GM23338 (cell line): ENCODE data around the gene PPFIA4. TPM values are rescaled to one million over a fixed set of nuclear protein-coding genes. Genes with fewer than 3 reads are reported as not detected.

Source experiments
- ATAC-seq: fragments of 200-7000 bp; cut with Tn5 transposase; 3 replicates; pipeline ENCODE4 v1.9.1; 2020
- DNase-seq: peaks from one replicate; pipeline ENCODE4 v3.0.0-alpha.2; 2015; ENCODE audit warnings: low spot score
- H2AFZ ChIP-seq: fragments of 200-600 bp; sonication (generic); 2 replicates; pipeline ENCODE4 v1.8.0; 2016; ENCODE audit warnings: antibody characterized with exemption, mild to moderate bottlenecking, moderate library complexity
- H3F3A ChIP-seq: fragments of 200-600 bp; sonication (generic); replicated peaks from 2 replicates; pipeline ENCODE4 v1.8.0; 2017; ENCODE audit warnings: antibody characterized with exemption, mixed run types, low read depth
- H3K27ac ChIP-seq: fragments of 200-600 bp; sonication (generic); 2 replicates; pipeline ENCODE4 v1.6.1; 2016; ENCODE audit warnings: low read depth
- H3K27me3 ChIP-seq: fragments of 200-600 bp; sonication (generic); 2 replicates; pipeline ENCODE4 v1.8.0; 2016; ENCODE audit warnings: mild to moderate bottlenecking, mixed run types, moderate library complexity; ENCODE audit not compliant: insufficient read depth
- H3K36me3 ChIP-seq: fragments of 200-600 bp; sonication (generic); 2 replicates; pipeline ENCODE4 v1.8.0; 2016; ENCODE audit warnings: mild to moderate bottlenecking; ENCODE audit not compliant: insufficient read depth
- H3K4me1 ChIP-seq: fragments of 200-600 bp; sonication (generic); 2 replicates; pipeline ENCODE4 v1.8.0; 2016; ENCODE audit warnings: mild to moderate bottlenecking, moderate library complexity; ENCODE audit not compliant: insufficient read depth
- H3K4me2 ChIP-seq: fragments of 200-600 bp; sonication (generic); 2 replicates; pipeline ENCODE4 v1.7.1; 2017; ENCODE audit warnings: mixed run types
- H3K4me3 ChIP-seq: fragments of 200-600 bp; sonication (generic); 2 replicates; pipeline ENCODE4 v1.6.1; 2016; ENCODE audit warnings: mixed run types
- H3K79me2 ChIP-seq: fragments of 200-600 bp; sonication (generic); replicated peaks from 2 replicates; pipeline ENCODE4 v1.8.0; 2017; ENCODE audit warnings: mild to moderate bottlenecking; ENCODE audit not compliant: insufficient read depth
- H3K9me2 ChIP-seq: fragments of 200-600 bp; sonication (generic); 2 replicates; pipeline ENCODE4 v1.8.0; 2017; ENCODE audit not compliant: insufficient read depth
- H4K20me1 ChIP-seq: fragments of 200-600 bp; sonication (generic); replicated peaks from 2 replicates; pipeline ENCODE4 v1.8.0; 2017; ENCODE audit warnings: mild to moderate bottlenecking; ENCODE audit not compliant: insufficient read depth
- H3K27ac Mint-ChIP-seq: 2 replicates; pipeline ENCODE4 v1.8.0; 2020; ENCODE audit warnings: inconsistent platforms, mild to moderate bottlenecking, moderate library complexity, mixed read lengths
- H3K27me3 Mint-ChIP-seq: 3 replicates; pipeline ENCODE4 v1.8.0; 2022; ENCODE audit warnings: low read depth, mild to moderate bottlenecking, moderate library complexity, mixed read lengths, inconsistent platforms; ENCODE audit not compliant: insufficient read depth, poor library complexity
- H3K36me3 Mint-ChIP-seq: 3 replicates; pipeline ENCODE4 v1.8.0; 2021; ENCODE audit warnings: low read depth, mild to moderate bottlenecking, inconsistent platforms, moderate library complexity, mixed read lengths
- H3K4me1 Mint-ChIP-seq: 3 replicates; pipeline ENCODE4 v1.8.0; 2020; ENCODE audit warnings: mild to moderate bottlenecking, inconsistent platforms, mixed read lengths
- H3K4me3 Mint-ChIP-seq: 3 replicates; pipeline ENCODE4 v1.8.0; 2021; ENCODE audit warnings: moderate library complexity, mild to moderate bottlenecking, inconsistent platforms, mixed read lengths
- H3K9me3 Mint-ChIP-seq: 3 replicates; pipeline ENCODE4 v1.8.0; 2020; ENCODE audit warnings: moderate library complexity, mild to moderate bottlenecking, inconsistent platforms, mixed read lengths
- ETS1 ChIP-seq: IDR thresholded peaks from 2 replicates; pipeline ENCODE4 v1.6.1; 2016; ENCODE audit warnings: antibody characterized with exemption
- EZH2 ChIP-seq: fragments of 200-600 bp; sonication (generic); IDR thresholded peaks from one replicate; pipeline ENCODE4 v1.8.0; 2017; ENCODE audit warnings: antibody characterized with exemption, mild to moderate bottlenecking, low read depth; ENCODE audit not compliant: unreplicated experiment
- EZH2phosphoT487 ChIP-seq: fragments of 200-600 bp; sonication (generic); IDR thresholded peaks from one replicate; pipeline ENCODE4 v1.8.1; 2018; ENCODE audit warnings: antibody characterized with exemption; ENCODE audit not compliant: unreplicated experiment
- JUNB ChIP-seq: IDR thresholded peaks from one replicate; pipeline ENCODE4 v1.6.1; 2016; ENCODE audit warnings: antibody characterized with exemption; ENCODE audit not compliant: unreplicated experiment
- POLR2AphosphoS5 ChIP-seq: IDR thresholded peaks from 2 replicates; pipeline ENCODE4 v1.6.1; 2016; ENCODE audit warnings: antibody characterized with exemption, low read depth
- REST ChIP-seq: IDR thresholded peaks from one replicate; pipeline ENCODE4 v1.6.1; 2018; ENCODE audit warnings: antibody characterized with exemption; ENCODE audit not compliant: unreplicated experiment
- STAT1 ChIP-seq: IDR thresholded peaks from one replicate; pipeline ENCODE4 v1.6.1; 2016; ENCODE audit warnings: antibody characterized with exemption; ENCODE audit not compliant: unreplicated experiment
- ZNF331 ChIP-seq: fragments of 250-450 bp; sonication (Bioruptor Pico); IDR thresholded peaks from 2 replicates; pipeline ENCODE4 v1.5.0; 2020; ENCODE audit warnings: low read depth, mild to moderate bottlenecking, moderate library complexity
- polyA plus RNA-seq: library from polyadenylated mRNA; unstranded; fragments of >200 nt; fragmentation: Nextera tagmentation; extraction: Ambion mirVana; gene quantifications from 2 replicates; pipeline ENCODE4 v1.2.1, GENCODE V29; 2016
- total RNA-seq: library from RNA; depleted of rRNA; stranded (reverse); fragments of >200 nt; shearing (Covaris generic); gene quantifications from 2 replicates; pipeline ENCODE4 v1.2.3, GENCODE V29; 2014
- TF ChIP-seq, protein P1 (sequence below), 2 experiments: fragments of 200-600 bp in 1 of 2; sonication (generic) in 1 of 2; conservative IDR thresholded peaks; 2 replicates each; pipeline versions ENCODE4 v1.5.1 to v1.6.1; 2016 to 2017; ENCODE audit warnings: antibody characterized with exemption in 2 of 2, low read depth in 2 of 2, mild to moderate bottlenecking in 2 of 2, moderate library complexity in 1 of 2
- TF ChIP-seq, protein P2 (sequence below): fragments of 250-450 bp; sonication (Bioruptor Pico); IDR thresholded peaks from 2 replicates; pipeline ENCODE4 v1.5.0; 2020; ENCODE audit warnings: mild to moderate bottlenecking, moderate library complexity

PPFIA4 gene
- total and polyA plus RNA-seq, 2 experiments from 2014 or later, result 1.3 to 7.6 TPM

DNA sequence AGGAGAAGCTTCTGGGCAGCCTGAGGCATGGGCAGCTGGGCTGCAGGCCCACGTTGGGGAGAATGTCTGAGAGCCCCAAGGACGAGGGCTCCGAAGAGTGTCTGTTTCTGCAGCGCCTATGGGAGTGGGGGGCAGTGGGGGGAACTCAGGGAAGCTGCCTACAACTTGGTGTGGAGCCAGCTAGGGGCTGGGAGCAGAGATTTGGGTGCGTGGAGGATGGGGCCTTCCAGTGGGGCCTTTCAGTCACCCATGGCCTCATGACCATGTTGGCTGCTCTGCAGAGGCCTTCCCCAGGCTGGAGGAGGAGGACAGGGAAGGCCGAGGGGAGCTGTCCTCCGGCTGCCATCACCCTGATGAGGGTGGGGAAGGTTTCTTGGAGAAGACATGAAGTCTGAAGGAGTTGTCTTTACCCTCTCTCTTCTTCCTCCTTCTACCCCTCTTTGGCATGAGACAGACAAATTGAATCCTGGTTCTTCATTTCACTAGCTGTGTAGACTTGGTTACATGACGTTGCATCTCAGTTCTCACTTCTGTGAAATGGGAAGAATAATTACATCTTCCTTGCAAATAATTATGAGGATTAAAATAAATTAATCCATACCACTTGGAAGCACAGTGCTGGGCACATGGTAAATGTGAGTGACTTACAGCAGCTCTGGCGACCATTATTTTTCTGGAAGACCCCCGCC lies 8.3 kb downstream of the PPFIA4 start:
- Mint-ChIP-seq H3K4me3 (no peak overlapping the region), H3K4me1 (peaks cover 19% of the 10 kb centered on the region), H3K27ac (no peak overlapping the region), H3K36me3 (no peaks in the 10 kb centered on the region), H3K27me3 (peaks cover 12% of the 10 kb centered on the region), H3K9me3 (no peaks in the 10 kb centered on the region; the same call in 2 of the 3 replicates)
- peaks cover 12% of the 10 kb centered on the region; the same call in 1 of the 2 replicates for H3K4me1 ChIP-seq
- TF ChIP-seq, protein P1, sequence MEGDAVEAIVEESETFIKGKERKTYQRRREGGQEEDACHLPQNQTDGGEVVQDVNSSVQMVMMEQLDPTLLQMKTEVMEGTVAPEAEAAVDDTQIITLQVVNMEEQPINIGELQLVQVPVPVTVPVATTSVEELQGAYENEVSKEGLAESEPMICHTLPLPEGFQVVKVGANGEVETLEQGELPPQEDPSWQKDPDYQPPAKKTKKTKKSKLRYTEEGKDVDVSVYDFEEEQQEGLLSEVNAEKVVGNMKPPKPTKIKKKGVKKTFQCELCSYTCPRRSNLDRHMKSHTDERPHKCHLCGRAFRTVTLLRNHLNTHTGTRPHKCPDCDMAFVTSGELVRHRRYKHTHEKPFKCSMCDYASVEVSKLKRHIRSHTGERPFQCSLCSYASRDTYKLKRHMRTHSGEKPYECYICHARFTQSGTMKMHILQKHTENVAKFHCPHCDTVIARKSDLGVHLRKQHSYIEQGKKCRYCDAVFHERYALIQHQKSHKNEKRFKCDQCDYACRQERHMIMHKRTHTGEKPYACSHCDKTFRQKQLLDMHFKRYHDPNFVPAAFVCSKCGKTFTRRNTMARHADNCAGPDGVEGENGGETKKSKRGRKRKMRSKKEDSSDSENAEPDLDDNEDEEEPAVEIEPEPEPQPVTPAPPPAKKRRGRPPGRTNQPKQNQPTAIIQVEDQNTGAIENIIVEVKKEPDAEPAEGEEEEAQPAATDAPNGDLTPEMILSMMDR (conservative IDR thresholded peaks at IDR 0.05; ENCODE audit: low read depth in 2 of 2), result no peak
- TF ChIP-seq ZNF331 (CRISPR knock-in tag) (no peak), ETS1 (no peak), EZH2 (no peak), REST (no peak), JUNB (no peak), STAT1 (no peak), POLR2AphosphoS5 (no peak), EZH2phosphoT487 (no peak)
- TF ChIP-seq, protein P2, sequence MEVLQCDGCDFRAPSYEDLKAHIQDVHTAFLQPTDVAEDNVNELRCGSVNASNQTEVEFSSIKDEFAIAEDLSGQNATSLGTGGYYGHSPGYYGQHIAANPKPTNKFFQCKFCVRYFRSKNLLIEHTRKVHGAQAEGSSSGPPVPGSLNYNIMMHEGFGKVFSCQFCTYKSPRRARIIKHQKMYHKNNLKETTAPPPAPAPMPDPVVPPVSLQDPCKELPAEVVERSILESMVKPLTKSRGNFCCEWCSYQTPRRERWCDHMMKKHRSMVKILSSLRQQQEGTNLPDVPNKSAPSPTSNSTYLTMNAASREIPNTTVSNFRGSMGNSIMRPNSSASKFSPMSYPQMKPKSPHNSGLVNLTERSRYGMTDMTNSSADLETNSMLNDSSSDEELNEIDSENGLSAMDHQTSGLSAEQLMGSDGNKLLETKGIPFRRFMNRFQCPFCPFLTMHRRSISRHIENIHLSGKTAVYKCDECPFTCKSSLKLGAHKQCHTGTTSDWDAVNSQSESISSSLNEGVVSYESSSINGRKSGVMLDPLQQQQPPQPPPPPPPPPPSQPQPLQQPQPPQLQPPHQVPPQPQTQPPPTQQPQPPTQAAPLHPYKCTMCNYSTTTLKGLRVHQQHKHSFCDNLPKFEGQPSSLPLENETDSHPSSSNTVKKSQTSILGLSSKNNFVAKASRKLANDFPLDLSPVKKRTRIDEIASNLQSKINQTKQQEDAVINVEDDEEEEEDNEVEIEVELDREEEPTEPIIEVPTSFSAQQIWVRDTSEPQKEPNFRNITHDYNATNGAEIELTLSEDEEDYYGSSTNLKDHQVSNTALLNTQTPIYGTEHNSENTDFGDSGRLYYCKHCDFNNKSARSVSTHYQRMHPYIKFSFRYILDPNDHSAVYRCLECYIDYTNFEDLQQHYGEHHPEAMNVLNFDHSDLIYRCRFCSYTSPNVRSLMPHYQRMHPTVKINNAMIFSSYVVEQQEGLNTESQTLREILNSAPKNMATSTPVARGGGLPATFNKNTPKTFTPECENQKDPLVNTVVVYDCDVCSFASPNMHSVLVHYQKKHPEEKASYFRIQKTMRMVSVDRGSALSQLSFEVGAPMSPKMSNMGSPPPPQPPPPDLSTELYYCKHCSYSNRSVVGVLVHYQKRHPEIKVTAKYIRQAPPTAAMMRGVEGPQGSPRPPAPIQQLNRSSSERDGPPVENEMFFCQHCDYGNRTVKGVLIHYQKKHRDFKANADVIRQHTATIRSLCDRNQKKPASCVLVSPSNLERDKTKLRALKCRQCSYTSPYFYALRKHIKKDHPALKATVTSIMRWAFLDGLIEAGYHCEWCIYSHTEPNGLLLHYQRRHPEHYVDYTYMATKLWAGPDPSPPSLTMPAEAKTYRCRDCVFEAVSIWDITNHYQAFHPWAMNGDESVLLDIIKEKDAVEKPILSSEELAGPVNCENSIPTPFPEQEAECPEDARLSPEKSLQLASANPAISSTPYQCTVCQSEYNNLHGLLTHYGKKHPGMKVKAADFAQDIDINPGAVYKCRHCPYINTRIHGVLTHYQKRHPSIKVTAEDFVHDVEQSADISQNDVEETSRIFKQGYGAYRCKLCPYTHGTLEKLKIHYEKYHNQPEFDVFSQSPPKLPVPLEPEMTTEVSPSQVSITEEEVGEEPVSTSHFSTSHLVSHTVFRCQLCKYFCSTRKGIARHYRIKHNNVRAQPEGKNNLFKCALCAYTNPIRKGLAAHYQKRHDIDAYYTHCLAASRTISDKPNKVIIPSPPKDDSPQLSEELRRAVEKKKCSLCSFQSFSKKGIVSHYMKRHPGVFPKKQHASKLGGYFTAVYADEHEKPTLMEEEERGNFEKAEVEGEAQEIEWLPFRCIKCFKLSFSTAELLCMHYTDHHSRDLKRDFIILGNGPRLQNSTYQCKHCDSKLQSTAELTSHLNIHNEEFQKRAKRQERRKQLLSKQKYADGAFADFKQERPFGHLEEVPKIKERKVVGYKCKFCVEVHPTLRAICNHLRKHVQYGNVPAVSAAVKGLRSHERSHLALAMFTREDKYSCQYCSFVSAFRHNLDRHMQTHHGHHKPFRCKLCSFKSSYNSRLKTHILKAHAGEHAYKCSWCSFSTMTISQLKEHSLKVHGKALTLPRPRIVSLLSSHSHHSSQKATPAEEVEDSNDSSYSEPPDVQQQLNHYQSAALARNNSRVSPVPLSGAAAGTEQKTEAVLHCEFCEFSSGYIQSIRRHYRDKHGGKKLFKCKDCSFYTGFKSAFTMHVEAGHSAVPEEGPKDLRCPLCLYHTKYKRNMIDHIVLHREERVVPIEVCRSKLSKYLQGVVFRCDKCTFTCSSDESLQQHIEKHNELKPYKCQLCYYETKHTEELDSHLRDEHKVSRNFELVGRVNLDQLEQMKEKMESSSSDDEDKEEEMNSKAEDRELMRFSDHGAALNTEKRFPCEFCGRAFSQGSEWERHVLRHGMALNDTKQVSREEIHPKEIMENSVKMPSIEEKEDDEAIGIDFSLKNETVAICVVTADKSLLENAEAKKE (CRISPR knock-in tag), result no peak
- H3K4me3 ChIP-seq, result no peak overlapping the region
- H3K4me2 ChIP-seq, result no peak overlapping the region
- H4K20me1 ChIP-seq, result no peaks in the 10 kb centered on the region
- no peaks in the 10 kb centered on the region for H3K36me3 ChIP-seq
- no peak overlapping the region for H2AFZ ChIP-seq
- no peaks in the 10 kb centered on the region for H3K79me2 ChIP-seq
- ATAC-seq, result no peak
- DNase-seq, result no peak
- no peak overlapping the region for H3K27ac ChIP-seq
- H3K27me3 ChIP-seq, result no peaks in the 10 kb centered on the region
- no peaks in the 10 kb centered on the region for H3F3A ChIP-seq
- H3K9me2 ChIP-seq, result no peaks in the 10 kb centered on the region
